ENCODE data around the gene DNM1.

DNM1 gene

GRCh38 chr9:128178806-128179431 is 24.3 kb upstream of the DNM1 start:
- no peak for DNase-seq (ENCODE audit: low read depth, low spot score)

GRCh38 chr9:128180001-128180400 is 23.2 kb upstream of the DNM1 start:
- no peak for DNase-seq (ENCODE audit: low read depth, low spot score)

DNA sequence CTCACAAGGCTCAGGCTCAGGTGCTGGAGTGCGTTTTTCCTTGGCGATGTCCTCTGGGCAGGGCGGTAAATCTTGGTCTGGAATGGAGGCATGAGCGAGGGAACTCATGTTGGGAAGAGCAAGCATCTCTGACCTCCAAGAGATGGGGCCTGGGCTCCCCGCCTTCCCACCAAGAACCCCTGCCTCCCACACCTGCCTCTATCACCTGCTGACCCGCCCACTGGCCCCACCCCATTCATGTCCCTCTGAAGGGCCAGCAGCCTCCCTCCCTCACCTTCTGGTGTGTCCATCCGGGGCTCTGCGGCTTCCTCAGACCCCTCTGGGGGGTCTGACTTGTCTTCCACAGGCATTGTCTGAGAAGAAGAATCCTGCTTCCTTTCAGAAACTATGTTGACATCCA is 22.7 kb upstream of the DNM1 start:
- no peak for DNase-seq (ENCODE audit: low read depth, low spot score)

- DNase-seq (ENCODE audit: low read depth, low spot score), result peak; percentile 87
These were observed 21.7 kb upstream of the DNM1 start for GRCh38 chr9:128181480-128181879.

DNA sequence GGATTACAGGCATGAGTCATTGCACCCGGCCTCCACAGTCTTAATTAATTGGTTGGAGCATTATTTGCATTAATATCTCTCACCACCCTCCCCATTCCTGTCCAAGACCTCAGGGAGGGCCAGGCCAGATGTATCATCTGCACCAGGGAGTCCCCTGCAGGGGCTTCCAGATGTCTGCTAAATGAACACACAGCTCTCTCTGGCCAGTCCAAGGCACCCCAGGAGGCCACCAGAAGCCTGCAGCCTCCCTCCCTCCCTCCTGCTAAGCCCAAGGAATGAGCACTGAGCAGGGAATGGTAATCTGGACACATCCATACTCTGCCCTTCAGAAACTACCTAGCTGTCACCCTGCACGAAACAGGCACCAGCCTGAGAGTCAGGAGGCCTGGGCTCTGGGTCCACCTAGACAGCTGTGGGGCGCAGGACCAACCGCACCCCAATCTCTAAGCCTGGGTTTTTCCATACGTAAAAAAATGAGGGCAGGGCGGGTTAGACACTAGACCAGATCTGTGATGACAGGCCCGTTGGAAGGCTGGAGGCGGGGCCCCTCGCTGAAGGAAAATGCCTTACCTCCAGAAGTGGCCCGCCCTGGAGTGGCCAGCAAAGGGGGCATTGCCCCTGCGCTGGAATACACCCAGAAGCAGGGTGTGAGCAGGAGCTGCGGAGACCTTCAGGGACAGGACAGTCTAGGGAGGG is 20.1 kb upstream of the DNM1 start:
- no peak for DNase-seq (ENCODE audit: low read depth, low spot score)

GRCh38 chr9:128185979-128186965 is 16.9 kb upstream of the DNM1 start:
- no peak for DNase-seq (ENCODE audit: low read depth, low spot score)

DNA sequence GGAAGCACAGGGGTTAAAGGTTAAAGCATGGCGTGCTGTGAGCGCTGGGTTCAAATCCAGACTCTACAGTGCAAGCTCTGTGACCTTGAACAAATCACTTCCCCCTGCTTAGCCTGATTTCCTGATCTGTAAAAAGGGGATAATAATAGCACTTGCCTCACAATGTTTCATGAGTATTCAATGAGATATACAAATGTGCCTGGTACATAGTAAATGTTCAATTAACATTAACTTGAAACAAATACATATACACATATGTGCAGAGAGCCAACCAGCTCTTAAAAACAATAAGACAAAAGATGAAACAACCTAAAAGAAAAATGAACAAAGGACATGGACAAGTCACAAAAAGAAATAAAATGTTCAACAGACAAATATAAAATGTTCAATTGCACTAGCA is 15.8 kb upstream of the DNM1 start:
- DNase-seq (ENCODE audit: low read depth, low spot score), result no peak

- no peak for DNase-seq (ENCODE audit: low read depth, low spot score)
These were observed 15.0 kb upstream of the DNM1 start for GRCh38 chr9:128188209-128188608.

GRCh38 chr9:128190013-128190412 is 13.2 kb upstream of the DNM1 start:
- peak; percentile 46 for DNase-seq (ENCODE audit: low read depth, low spot score)

DNA sequence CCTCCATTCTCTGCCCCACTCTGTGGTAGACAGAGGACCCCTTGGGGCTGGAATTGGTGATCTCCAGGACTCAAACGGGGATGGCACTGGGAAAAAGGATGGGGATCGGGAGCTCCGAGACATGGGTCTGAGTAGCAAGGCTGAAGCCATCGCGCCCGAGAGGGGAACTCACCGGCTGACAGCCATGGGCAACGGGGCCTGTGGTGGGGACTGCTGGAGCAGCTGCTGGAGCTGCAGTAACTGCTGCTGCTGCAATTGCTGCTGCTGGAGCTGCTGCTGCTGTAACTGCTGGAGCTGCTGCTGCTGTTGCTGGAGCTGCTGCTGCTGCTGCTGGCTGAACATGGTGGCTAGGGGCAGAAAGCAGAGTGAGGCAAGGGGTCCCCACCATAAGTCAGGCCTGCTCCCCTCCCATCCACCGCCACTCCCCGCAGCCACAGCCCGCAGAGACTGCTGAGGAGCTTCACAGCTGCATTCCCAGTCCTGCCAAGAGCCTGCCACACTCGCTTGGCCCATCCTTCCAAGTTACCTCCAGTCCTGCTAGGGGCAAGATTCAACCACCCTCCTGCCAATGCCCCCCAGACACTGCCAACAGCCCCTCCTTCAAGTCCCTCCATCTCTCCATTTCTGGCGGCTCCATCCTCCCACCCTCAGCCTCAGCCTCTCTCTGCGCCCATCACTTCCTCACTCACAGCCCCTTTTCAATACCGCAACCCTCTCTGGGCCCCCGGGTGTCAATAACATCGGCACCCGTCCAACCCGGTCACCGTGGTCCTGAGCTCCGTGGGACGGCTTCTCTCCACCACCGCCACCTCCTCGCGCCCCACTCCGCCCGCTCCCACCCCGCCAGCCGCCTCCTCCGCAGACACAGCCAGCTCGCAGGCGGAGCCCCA is 12.4 kb upstream of the DNM1 start:
- no peak for DNase-seq (ENCODE audit: low read depth, low spot score)

- peak; percentile 75 for DNase-seq (ENCODE audit: low read depth, low spot score)
These were observed 11.7 kb upstream of the DNM1 start, which contains the start of gene CIZ1 for GRCh38 chr9:128191406-128192046. TSS of gene CIZ1 (minus strand) at chr9:128191572. CDS start at chr9:128190857, 715 bp downstream.

DNA sequence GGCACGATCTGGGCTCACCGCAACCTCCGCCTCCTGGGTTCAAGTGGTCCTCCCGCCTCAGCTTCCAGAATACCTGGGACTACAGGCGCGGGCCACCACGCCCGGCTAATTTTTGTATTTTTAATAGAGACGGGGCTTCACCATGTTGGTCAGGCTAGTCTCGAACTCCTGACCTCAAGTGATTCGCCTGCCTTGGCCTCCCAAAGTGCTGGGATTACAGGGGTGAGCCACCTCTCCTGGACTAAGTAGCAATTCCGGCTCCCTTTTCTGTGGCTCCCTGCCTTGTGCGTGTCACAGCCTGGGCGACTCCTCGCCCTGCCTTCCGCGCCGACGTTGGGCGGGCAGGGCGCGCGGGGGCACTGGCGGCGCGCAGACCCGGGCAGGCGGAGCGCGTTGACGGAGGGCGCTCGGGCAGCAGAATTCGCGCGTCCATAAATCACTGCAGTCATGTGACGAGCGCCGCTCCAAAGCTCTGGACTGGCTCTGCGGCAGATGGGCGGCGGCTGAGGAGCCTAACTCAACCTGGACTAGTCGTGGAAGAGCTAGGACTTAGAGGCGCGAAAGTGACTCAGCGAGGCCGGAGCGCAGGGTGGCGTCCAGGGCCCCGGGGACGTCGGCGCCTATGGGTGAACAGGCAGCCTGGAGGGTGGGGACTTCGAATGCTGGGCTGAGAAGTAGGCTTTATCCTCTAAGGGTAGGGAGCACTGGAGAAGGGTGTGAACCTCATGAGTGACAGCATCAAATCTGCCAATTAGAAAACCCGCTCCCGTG is 10.4 kb upstream of the DNM1 start:
- DNase-seq (ENCODE audit: low read depth, low spot score), result peak; percentile 95

- DNase-seq (ENCODE audit: low read depth, low spot score), result no peak
These were observed 9.6 kb upstream of the DNM1 start for GRCh38 chr9:128193469-128194096.

GRCh38 chr9:128201441-128202369 is 1.5 kb upstream of the DNM1 start:
- no peak for DNase-seq (ENCODE audit: low read depth, low spot score)

- no peak for DNase-seq (ENCODE audit: low read depth, low spot score)
These were observed 543 bp upstream of the DNM1 start for GRCh38 chr9:128202648-128203023.

- DNase-seq (ENCODE audit: low read depth, low spot score), result peak; percentile 79
These were observed 750 bp downstream of the DNM1 start for GRCh38 chr9:128203707-128204551.

- no peak for DNase-seq (ENCODE audit: low read depth, low spot score)
These were observed 1.7 kb downstream of the DNM1 start for GRCh38 chr9:128204858-128205257.

Data from ELF-1 (cell line).